HG03064 (cell line): ENCODE measurements around the gene NDST3.

Source experiments
- ATAC-seq: cut with Tn5 transposase; IDR thresholded peaks from one replicate; pipeline ENCODE4 v1.9.1; 2021; ENCODE audit warnings: low read depth; ENCODE audit not compliant: unreplicated experiment

The NDST3 gene

GRCh38 chr4:118076958-118077766, 42.9 kb downstream of the NDST3 start:
- ATAC-seq: peak; percentile 67

DNA sequence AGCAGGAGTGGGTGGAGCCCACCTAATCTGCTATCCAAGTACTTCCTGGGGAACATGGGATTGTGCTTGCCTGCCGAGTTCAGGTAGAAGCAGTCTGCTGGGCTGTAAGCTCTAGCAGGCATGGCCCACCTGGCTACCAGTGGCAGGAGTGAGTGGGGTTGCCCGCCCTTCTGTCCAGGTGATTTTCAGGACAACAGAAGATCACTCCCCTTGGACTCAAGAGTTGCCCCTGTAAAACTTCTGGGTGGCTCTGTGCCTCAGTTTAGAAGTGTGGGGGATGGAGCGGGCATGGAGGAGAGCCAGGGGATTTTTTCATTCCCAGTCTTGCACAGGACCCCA, 43.5 kb downstream of the NDST3 start:
- no peak for ATAC-seq

GRCh38 chr4:118081434-118081833, 47.1 kb downstream of the NDST3 start:
- ATAC-seq: no peak

DNA sequence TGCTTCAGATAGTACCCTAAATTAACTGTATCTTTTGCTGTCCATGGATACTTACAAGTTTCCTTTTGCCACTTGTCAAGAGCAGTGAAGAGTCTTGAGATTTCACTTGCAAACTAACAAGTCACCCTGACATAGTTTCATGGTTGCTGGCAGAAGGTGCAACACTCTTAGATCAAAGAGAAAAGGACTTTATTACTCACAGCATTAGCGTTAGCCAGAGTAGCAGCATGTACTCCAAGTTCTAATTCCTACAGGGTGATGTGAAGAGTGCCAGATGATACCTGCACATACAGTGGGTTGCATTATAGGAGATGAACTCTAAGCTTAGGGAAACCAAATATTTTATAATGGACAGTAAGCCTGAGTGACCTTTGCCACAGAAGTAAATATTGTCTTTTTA, 47.9 kb downstream of the NDST3 start:
- no peak for ATAC-seq

- ATAC-seq: no peak
Measured at GRCh38 chr4:118085700-118086099, 51.4 kb downstream of the NDST3 start.

GRCh38 chr4:118086344-118086743, 52.1 kb downstream of the NDST3 start:
- ATAC-seq: no peak

GRCh38 chr4:118087366-118087765, 53.1 kb downstream of the NDST3 start:
- ATAC-seq: no peak

DNA sequence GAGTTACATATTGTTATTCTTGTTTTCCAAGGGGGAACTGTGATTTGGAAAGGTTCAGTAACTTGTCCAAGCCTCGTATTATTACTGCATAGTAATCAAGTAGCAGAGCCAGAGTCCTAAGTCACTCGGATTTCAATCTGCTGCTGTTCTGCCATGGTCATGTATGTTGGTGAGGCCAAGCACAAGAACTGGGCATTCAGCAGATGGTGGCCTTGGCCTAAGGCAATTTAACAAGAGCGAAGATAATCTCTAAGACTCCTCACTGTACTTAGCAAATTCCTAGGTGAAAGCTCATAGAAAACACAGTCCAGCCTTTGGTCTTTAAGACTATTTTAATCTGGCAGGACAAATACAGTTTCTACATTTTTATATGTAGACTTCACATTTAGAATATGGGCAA, 64.8 kb downstream of the NDST3 start:
- no peak for ATAC-seq

DNA sequence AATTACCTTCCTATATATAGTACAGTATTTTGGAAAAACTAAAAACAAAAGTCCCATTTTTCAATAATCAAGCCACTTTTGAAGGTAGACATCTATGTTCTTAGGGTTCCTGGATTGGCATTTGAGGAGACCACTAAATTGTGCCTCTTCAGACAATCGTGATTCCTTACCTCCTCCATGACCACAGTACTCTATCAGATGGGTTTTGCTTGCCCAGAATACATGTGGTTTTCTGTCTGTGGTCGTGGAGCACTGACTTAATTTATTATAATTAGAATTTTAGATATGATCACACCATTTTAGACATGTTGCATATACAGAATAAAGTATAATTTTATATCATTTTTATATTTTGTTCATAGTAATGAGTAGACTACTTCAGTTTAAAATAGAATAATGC, 67.9 kb downstream of the NDST3 start:
- ATAC-seq: no peak

GRCh38 chr4:118112117-118113046, 78.1 kb downstream of the NDST3 start:
- no peak for ATAC-seq

GRCh38 chr4:118113220-118113619, 78.9 kb downstream of the NDST3 start:
- ATAC-seq: no peak

DNA sequence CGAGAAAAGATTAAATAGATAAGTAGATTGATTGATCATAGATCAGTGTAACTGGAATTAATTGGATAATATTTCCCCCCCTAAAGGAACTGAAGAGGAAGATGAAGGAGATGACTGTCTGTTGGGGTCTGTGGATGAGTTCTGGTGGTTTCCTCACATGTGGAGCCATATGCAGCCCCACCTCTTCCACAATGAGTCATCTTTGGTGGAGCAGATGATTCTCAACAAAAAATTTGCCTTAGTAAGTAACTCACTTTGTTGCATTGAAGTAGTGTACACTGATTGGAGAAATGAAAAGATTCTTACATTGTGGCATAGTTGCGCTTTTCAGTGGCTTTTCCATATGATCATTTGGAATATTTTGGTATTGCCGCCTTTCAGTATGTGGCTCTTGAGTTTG, 80.4 kb downstream of the NDST3 start:
- ATAC-seq: no peak

GRCh38 chr4:118120120-118120760, 86.0 kb downstream of the NDST3 start:
- no peak for ATAC-seq

DNA sequence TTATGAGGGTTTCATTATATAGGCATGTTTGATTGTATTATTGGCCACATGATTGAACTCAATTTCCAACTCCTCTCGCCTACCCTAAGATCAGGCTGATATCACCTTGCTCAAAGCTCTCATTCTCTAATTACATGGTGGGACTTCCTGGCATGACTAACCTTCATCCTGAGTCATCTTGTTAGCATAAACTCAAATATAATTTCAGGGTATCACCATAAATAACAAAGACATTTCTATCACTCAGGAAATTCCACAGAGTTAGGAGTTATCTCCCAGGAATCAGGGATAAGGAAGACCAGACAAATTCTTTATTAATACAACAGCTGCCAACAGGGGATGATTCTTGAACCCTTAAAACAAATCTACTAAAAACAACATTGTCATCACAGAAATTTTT, 90.7 kb downstream of the NDST3 start:
- no peak for ATAC-seq

DNA sequence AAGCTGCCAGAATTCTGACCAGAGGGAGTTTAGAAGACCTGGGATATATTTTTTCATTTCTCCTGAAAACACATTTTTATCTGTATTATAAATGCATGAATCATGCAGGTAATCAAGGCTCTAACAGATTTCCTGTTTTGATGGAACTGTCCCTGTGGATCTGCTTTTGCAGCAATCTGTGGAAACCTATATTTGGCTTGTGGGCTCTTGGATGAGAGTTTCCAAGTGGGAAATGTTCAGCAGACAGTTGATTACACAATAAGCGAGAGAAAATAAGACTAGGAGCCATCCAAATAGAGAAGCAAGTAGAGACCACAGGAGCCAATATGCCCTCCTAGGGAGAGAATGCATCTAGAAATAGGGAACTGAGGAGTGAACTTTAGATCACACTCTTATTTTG, 105.0 kb downstream of the NDST3 start:
- no peak for ATAC-seq

- no peak for ATAC-seq
Measured at GRCh38 chr4:118141240-118141639, 107.0 kb downstream of the NDST3 start.

DNA sequence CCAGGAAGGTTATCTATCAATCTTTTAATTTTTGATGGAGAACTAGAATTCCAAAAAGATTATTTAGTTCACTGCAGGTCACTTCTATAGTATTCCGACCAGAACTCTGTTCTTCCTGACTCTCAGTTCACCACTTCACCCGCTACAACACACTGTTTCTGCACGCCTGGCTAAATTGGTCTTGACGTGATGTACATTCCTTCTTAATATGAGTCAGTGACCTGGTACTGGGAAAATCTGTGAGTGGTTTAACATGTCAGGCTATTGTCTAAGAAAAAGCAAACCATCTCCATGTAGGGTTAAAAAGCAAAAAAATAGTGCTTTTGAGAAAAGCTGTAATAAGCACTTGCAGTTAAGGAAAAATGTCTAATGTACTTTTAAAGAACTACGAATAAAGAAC, 120.4 kb downstream of the NDST3 start:
- ATAC-seq: no peak

DNA sequence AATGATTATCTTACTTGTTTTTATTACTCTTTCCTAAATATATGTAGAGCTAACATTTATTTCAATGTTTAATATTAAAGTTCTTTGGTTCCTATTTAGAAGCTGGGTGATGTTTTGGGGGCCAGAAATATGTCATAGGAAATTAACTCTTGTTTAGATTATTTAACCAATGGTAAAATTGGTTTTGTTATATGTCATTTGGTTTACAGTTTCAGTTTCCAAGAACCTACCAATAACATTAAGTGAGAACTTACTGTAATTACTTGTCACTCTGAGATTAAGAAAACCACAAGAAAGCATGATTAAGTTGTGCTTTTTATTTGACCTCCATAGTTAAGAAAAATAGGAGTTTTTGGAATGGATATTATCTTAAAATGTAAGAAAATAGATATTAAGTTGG, 121.2 kb downstream of the NDST3 start:
- no peak for ATAC-seq

- ATAC-seq: no peak
Measured at GRCh38 chr4:118158763-118159375, 124.6 kb downstream of the NDST3 start.

GRCh38 chr4:118167306-118167705, 133.0 kb downstream of the NDST3 start:
- ATAC-seq: no peak

- no peak for ATAC-seq
Measured at GRCh38 chr4:118171381-118171780, 137.1 kb downstream of the NDST3 start.
